Measurements from ENCODE around the gene CYB561D2. TPM values are rescaled to one million over a fixed set of nuclear protein-coding genes. Genes with fewer than 3 reads are reported as not detected.

Gene CYB561D2, protein sequence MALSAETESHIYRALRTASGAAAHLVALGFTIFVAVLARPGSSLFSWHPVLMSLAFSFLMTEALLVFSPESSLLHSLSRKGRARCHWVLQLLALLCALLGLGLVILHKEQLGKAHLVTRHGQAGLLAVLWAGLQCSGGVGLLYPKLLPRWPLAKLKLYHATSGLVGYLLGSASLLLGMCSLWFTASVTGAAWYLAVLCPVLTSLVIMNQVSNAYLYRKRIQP
- 10 to 100 TPM; 13.3 to 19.9 (median 17.8) TPM for total RNA-seq

- Histone ChIP-seq H3K36me3 (peaks cover 0 to 39% of the 10 kb centered on the region in 2 donors), H3K27ac (peak within 1 kb of the TSS; percentile 86 to 97 (median 90)), H3K4me1 (peaks cover 34 to 51% of the 10 kb centered on the region in 2 donors), H3K27me3 (no peaks in the 10 kb centered on the region), H3K9me3 (no peaks in the 10 kb centered on the region), H3K4me3 (peak within 1 kb of the TSS; percentile 64 to 91 (median 76))
- DNase-seq (peak; percentile 94 to 97), ATAC-seq (peak; percentile 93 to 95)
- intact Hi-C loops (cut with DNase I; ENCODE audit: low total_unique reads) (loop anchor here (10.0 kb wide), 1 partner anchor 1044 kb away; the partner anchor contains the start of gene RBM15B), in situ Hi-C loops (cut with MboI; ENCODE audit: low sequenced_read_pairs in 4 of 4) (loop anchor here in 1 of 4 donors (25.0 kb wide), 1 partner anchor 187 kb away; no protein-coding TSS in a partner anchor)
- TF ChIP-seq POLR2A (IDR thresholded peaks at IDR 0.05) (peak; percentile 90 to 92), CTCF (IDR thresholded peaks at IDR 0.05 in 4 of 5, conservative IDR thresholded peaks at IDR 0.05 in 1 of 5) (peak in 1 of 5 experiments; percentile 6)
These were observed at the start of gene CYB561D2, which contains the start of gene NPRL2 for GRCh38 chr3:50350527-50351322. Gene CYB561D2, plus strand, starts transcription at chr3:50350862. Its CDS starts 572 bp downstream, at chr3:50351434. Gene NPRL2, minus strand, starts transcription at chr3:50350775. Its CDS starts 123 bp downstream, at chr3:50350652.

- Histone ChIP-seq H3K27ac (peak overlapping the region; percentile 85 to 91 (median 88)), H3K4me1 (peaks cover 29 to 48% of the 10 kb centered on the region in 2 donors), H3K36me3 (no peaks in the 10 kb centered on the region), H3K9me3 (no peaks in the 10 kb centered on the region), H3K4me3 (peak overlapping the region; percentile 45 to 52 (median 49)), H3K27me3 (no peaks in the 10 kb centered on the region)
- in situ Hi-C loops (cut with MboI; ENCODE audit: low sequenced_read_pairs in 4 of 4) (no loop called here), intact Hi-C loops (cut with DNase I; ENCODE audit: low total_unique reads) (no loop called here)
- TF ChIP-seq CTCF (IDR thresholded peaks at IDR 0.05 in 4 of 5, conservative IDR thresholded peaks at IDR 0.05 in 1 of 5) (no peak), POLR2A (IDR thresholded peaks at IDR 0.05) (no peak)
- no peak for ATAC-seq
- DNase-seq: no peak
These were observed 48.3 kb upstream of the CYB561D2 start for GRCh38 chr3:50302095-50303012.

DNA sequence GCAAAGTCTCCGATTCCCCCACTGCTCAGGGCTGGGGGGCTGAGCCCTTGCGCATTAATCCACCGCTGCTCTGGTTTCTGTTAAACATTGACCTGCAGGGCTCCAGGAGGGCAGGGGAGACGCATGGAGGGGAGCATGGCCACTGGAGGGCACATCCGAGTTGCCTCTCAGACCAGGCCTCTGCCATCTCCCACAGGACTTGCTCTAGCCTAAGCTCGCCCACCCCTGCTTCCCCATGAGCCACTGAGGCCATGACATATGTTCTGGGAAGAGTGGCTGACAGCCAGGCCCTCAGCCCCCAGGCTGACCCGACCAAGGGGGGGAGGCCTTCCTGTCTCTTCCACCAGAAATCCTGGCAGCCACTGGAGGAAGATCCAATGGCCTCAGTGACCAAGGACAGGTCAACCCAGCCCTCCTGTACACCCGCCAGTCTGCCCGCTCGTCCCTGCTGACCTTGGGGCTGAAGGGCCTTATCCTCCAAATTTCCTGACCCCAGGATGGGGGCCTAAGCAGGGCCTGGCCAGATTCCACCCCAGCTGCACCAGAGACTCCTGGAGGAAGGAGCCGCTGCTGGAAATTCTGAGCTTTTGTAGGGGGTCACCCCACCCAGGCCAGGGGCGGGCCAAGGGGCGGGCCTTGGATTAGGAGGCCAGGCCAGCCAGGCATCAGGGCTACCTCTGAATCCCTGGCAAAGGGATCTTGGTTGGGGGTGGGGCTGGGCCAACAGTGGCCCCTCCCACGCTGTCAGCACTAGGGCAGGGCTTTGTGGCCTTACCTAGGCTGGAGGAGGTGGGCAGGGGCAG, 47.4 kb upstream of the CYB561D2 start, which contains the start of gene HYAL1:
HYAL1 (minus strand) TSS at position 562 of the 803 bp plus-strand sequence. CDS start 618 bp downstream, outside the sequence.
- intact Hi-C loops (cut with DNase I; ENCODE audit: low total_unique reads): no loop called here
- no peaks in the 10 kb centered on the region for H3K27me3 ChIP-seq
- ATAC-seq (no peak), DNase-seq (peak in 1 of 2 donors; percentile 72)
- peak; percentile 44 to 55 for TF ChIP-seq POLR2A (IDR thresholded peaks at IDR 0.05)
- TF ChIP-seq CTCF (IDR thresholded peaks at IDR 0.05 in 4 of 5, conservative IDR thresholded peaks at IDR 0.05 in 1 of 5): peak in 4 of 5 experiments; percentile 16 to 38 (median 21)
- H3K4me3 ChIP-seq: peak within 1 kb of the TSS; percentile 45 to 52 (median 49)
- no peaks in the 10 kb centered on the region for H3K36me3 ChIP-seq
- H3K27ac ChIP-seq: peak within 1 kb of the TSS; percentile 85 to 91 (median 88)
- in situ Hi-C loops (cut with MboI; ENCODE audit: low sequenced_read_pairs in 4 of 4): no loop called here
- no peaks in the 10 kb centered on the region for H3K9me3 ChIP-seq
- peaks cover 28 to 44% of the 10 kb centered on the region in 2 donors for H3K4me1 ChIP-seq

Data from gastrocnemius medialis (tissue), 4 donors.